Activated CD4-positive, CD25-positive, alpha-beta regulatory T cell treated with anti-CD3 and anti-CD28 coated beads, Interleukin-2, amount 50 U/mL, for 72 hours (primary cell): ENCODE measurements around the gene AFAP1L2.
"Not testable (repeated sequence)": the region's sequence is repeated elsewhere in the genome, so short reads cannot be mapped to it uniquely, and the experiment has no call there.

ENCODE experiments used
- DNase-seq: peaks from one replicate; pipeline ENCODE4 v3.0.0; 2021

Gene AFAP1L2

DNA sequence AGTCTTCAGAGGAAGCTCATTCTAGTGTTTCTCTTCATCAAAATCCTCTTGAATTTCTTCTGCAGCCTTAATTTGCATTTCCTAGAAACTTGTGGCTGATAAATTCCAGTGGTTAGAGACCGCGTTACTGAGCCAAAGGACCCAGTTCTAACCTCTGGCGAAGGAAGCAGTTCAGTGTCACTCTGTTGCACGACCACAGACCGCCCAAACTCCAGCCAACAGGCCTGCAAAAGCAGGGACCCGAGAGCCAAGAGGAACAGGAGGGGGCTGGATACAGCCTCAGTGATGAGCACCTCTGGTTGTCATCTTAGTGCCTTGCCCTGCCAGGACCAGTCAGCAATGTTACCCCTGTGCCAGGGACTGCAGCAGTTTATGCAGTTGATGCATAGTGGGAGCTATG lies 70.0 kb downstream of the AFAP1L2 start:
- DNase-seq: no peak

DNA sequence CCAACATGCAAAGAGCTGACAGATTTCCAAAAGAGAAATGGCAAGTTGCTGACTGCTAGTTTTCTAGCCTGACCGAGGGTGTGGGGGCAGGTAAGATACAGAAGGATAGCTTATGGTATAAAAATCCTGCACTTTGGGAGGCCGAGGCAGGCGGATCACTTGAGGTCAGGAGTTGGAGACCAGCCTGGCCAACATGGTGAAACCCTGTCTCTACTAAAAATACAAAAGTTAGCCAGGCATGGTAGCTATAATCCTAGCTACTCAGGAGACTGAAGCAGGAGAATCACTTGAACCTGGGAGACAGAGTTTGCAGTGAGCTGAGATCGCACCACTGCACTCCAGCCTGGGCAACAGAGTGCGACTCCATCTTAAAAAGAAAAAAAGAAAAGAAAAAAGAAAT lies 70.9 kb downstream of the AFAP1L2 start:
- not testable (repeated sequence) for DNase-seq

DNA sequence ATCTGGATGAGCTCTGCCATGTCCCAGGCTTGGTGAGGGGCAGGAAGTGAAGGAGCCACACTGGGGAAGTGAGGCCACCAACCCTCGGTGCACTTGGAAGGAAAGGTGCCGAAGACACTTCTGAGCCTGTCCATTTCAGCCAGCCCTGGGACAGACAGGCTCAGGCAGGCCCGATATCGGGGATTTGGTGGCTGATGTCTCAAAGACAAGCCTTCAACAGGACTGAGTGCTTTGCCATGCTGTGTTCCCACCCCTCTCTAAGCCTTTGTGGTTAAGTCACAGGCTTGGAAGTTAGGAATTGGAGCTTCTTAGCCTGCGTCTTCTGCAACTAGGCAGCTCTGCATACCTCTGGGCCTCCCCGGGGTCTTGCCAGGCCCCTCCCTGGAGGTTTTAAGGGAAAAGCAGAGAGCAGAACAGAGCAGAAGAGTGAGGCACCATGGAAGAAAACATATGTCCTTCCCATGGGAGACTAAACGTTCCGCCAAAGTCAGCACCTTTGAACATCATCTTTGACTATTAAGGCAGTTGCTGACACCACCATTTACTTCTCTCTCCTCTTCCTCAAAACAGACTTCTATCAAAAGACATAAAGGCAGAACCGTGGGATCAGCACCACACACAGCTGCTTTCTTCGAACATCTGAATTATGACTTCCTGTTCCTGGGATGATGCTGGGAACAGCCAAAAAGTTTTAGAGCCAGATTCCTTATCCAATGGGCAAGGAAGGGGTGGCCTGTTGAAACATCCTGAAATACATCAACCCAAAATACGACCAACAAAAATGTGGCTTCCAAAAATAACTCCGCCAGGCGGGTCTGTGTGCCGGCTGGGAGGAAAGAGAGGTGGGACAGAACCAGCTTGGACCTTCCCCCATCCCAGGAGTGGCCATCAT lies 71.8 kb downstream of the AFAP1L2 start:
- no peak for DNase-seq

DNA sequence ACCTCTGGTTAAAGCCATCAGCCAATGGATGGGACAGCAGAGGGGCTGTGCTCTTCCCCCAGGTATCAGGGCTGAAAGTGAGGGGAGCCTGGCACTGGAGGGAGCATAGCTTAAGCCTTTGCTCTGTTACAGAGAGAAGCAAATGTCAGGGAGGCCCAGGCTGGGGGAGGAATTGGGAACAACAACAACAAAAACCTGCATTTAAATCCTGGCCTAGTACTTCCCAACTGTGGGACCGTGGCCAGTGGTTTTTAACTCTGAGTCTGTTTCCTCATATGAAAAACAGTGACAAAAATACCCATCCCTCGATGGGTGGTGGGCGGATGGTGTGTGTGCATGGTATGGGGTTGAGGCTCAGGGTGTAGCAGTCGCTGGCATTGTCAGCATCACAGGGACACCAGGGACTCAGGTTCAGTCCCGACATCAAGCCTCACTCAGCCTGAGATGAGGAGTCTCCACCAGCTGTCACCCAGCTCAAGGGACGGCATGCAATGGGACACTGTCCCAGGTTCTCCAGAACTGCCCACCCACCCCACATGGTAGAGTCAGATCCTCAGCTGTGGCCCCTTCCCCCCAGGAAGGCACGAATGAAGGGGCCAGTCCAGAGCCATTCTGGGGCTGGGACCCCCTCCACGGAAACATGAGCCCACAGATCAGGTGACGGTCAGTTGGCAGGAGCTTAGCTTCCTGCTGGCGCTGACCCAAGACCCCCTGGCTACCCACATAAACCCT lies 74.5 kb downstream of the AFAP1L2 start:
- DNase-seq: no peak

DNA sequence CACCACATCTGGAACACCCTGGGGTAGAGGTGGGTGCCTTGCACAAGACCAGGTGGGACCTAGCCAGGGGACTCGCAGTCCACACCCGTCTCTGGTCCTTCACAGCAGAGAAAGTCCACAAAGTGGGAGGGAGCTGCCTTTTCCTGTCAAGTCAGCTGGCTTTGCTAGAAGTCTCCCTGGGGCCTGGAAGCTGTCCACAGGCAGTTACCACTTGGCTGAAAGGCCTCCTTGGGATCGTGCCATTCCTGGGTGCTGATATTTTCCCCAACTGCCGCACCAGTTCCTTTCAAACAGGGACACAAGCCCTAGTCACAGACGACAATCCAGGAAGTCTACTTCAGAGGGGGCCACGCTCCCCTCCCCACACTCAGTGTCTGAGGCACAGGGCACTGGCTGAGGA lies 75.4 kb downstream of the AFAP1L2 start:
- DNase-seq: no peak

- no peak for DNase-seq
These were observed 75.9 kb downstream of the AFAP1L2 start for GRCh38 chr10:114328441-114328812.

- no peak for DNase-seq
These were observed 76.5 kb downstream of the AFAP1L2 start for GRCh38 chr10:114327537-114328440.

GRCh38 chr10:114326795-114327194 lies 77.5 kb downstream of the AFAP1L2 start:
- no peak for DNase-seq

DNA sequence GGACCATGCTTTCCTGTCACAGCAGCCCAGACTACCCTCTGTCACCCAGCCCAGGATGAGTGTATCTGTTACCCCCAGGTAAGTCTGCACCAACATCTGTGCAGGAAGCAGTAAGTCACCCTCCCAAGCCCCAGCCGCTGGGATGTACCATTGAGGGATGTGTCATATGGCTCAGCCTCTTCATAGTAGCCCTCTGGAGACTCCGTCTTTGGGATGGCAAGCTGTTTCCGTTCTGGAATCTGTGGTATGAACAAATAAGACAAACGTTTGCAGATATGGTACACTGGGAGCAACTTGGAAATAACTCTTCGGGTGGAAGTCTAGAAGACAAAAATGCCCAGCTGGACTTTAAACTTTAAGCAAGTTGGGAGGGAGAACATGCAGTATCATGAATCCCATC lies 81.3 kb downstream of the AFAP1L2 start:
- DNase-seq: no peak

DNA sequence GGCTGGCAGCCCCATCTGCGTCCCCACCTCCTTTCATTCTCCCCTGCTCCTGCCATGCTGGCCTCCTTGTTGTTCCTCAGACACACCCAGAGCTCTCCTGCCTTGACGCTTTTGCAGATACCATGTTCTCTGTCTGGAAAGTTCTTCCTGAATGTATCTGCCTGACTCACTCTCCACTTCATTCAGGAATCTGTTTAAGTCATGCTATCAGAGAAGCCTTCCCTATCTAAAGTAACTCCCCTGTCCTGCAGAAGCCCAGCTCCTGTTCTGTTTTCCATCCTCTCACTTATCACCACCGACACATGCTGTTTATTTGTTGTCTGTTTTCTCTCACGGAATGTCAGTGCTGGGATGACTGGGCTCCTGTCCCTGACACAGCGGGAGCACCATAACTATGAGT lies 82.0 kb downstream of the AFAP1L2 start:
- DNase-seq: no peak

DNA sequence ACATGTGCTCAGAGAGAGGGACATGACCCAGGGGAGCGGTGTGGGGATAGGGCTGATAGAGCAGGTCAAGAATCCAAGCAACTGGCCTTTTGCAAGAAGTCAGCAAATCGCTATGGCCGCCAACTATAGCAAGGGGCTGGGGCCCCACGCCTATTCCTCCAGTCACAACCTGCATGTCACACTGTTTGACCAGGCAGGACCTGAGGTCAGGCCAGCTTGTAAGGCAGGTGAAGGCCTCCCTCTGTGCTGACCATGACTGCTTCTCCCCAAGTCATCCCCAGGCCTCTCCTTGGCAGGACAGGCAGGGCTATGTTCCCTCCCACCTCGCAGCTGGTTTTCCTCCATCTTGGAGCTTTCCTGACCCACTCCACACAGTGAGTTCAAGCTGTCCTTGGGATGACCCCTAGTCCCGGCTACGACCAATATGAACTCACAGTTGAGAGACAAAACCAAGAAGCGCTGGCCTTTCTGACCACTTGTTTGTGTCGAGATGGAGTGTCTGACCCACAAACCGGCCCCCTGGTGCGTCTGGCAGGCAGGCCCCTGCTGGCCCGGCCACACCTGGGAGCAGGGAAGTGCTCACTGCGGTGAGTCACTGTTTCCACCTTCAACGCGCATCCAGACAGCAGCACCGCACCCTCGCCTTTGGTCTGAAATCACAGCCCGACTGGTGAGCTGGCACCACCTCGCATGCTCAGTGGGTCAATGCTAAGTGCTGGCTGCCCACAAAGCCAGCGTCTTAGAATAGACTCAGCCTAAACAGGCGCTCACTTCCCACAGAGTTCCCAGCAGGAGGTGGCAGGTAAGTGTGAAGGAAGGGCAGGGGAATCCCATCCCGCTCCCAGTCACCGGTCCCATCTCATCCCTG lies 83.8 kb downstream of the AFAP1L2 start:
- no peak for DNase-seq

- no peak for DNase-seq
These were observed 84.7 kb downstream of the AFAP1L2 start for GRCh38 chr10:114319406-114320248.

DNA sequence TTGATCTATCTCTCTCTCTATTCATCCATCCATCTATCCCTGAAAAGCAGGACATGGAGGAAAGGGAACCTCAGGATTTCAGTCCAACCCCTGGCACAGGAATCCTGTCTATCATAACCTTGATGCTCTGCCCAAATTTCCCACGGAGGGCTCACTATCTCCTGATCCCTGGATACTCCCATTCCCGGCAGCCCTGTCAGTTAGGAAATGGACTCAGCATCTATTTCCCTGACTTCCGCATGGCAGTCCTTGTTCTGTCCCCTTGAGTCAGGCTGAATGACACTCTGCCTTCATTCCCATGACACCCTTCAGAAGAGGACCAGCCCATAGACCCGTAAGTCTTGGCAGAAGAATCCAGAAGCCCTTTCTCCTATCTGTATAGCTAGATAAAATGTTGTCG lies 87.6 kb downstream of the AFAP1L2 start:
- DNase-seq: no peak

- no peak for DNase-seq
These were observed 88.5 kb downstream of the AFAP1L2 start for GRCh38 chr10:114315566-114316420.

DNA sequence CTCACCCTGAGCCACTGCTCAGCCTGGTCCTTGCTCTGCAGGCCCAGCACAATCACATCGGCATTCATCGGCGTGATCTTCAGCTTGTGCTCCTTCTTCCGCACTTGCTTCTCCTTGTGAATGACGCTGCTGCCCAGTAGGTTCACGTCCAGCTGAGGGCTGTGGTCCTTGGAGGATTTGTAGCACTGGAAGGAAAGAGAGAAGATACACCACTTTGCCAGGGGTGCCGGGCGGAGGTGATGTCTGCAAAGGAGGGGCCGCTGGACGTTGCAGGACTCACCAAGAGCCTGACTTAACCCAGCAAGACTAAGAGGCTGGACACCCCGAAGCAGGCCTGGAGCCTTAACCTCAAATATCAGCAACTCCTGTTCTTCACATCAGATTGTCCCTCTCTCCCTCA lies 90.4 kb downstream of the AFAP1L2 start:
- DNase-seq: no peak

GRCh38 chr10:114313139-114313538 lies 91.2 kb downstream of the AFAP1L2 start:
- no peak for DNase-seq

GRCh38 chr10:114311496-114312209 lies 92.6 kb downstream of the AFAP1L2 start:
- DNase-seq: no peak

DNA sequence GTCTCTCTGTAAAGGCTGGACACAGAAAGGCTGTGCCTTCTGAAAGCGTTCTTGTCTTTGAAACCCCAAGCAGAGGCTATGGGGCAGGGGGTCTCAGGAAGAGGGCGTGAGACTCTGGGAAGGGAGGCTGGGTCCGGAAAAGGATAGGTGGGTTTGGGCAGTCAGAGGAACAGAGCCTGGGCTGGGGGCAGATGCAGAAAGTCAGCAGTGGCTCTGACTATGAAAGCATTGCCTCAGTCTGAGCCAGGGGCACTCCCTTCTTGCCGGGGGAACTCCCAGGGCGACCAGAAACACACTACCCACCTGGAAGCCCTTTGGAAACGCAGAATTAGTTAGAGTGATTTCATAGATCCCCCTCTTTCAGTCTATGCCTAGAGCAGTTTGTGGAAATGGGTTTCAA lies 93.3 kb downstream of the AFAP1L2 start:
- no peak for DNase-seq

- DNase-seq: no peak
These were observed 94.0 kb downstream of the AFAP1L2 start for GRCh38 chr10:114310346-114310745.

GRCh38 chr10:114309364-114309651 lies 95.0 kb downstream of the AFAP1L2 start:
- no peak for DNase-seq
